Femur (tissue), 1 donor: ENCODE results near the gene PTPRN2.

Source experiments
- DNase-seq: peaks from one replicate; pipeline ENCODE4 v3.0.0-alpha.2; 2017

PTPRN2 gene

DNA sequence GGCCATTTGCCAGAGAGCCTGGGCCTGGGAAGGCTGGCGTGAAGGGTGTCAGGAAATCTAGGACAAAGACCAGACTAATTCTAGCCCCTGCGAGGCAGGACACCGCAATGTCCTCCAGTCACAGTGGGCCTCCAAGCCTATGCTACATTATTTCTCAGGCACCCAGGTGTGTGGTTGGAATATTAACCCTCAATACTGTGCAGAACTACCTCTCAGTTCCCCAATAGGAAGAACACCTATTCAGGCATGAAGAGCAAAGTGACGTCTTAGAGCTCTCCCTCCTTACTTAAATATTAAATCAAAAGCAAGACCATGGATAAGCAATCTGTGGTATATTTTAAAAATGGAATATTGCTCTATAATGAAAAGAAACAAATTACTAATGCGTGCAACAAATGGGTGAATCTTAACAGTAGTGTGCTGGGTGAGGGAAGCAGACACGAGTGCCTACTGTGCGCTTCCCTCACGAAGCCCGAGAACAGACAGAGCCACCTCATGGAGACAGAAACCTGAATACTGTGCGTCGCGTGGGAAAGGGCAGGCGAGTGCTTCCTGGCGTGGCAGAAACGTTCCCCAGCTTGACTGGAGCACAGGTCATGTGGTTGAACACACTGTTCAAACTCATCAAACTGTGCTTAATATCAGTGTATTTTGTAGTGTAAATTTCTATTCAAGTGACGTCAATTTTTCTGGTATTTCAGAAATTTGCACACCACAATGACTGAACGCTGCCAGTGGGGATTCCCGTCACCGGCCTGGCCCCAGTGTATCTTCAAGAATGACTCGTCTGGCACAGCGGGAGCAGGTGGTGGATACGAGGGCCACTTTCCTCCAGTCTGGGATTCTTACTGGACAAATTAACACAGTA is 15.5 kb upstream of the PTPRN2 start:
- no peak for DNase-seq

DNA sequence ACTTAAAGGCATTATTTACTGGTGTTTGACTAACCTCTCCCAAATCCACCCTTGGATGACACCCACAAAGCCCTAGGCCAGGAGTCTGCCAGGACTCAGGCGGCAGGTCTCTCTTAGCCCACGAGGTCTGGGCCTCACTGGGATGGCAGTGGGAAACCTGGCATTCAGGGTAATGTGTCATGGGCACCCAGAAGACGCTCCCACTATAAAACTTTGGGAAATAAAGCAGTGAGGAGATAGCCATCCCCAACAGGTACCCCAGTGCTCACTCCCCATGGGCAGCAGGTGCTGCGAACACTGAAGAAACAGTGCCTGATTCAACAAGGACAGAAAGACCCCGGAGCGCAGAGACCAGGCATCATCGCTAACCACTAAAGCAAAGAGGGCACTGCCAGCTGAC is 14.4 kb upstream of the PTPRN2 start:
- DNase-seq = no peak

GRCh38 chr7:158601090-158601489 is 13.5 kb upstream of the PTPRN2 start:
- DNase-seq = no peak

- DNase-seq = no peak
These were observed 9.1 kb upstream of the PTPRN2 start for GRCh38 chr7:158596745-158597144.

DNA sequence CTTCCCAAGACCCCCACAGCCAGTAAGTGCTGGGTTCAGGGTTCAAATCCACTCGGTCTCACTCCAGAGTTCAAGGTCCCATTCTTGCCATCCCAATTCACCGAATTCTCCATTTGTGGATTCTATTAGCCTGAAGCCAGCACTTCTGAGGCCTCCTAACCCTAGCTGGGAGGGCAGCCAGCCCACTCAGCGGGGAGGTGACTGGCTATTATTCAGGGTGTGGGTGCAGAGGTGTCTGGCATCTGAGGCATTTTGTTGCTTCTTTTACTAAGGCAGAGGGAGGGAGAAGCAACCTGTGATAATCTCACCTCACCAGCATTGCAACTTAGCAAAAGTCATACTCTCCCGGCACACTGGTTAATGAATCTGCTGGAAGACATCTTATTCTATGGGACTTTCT is 8.7 kb upstream of the PTPRN2 start:
- no peak for DNase-seq

DNA sequence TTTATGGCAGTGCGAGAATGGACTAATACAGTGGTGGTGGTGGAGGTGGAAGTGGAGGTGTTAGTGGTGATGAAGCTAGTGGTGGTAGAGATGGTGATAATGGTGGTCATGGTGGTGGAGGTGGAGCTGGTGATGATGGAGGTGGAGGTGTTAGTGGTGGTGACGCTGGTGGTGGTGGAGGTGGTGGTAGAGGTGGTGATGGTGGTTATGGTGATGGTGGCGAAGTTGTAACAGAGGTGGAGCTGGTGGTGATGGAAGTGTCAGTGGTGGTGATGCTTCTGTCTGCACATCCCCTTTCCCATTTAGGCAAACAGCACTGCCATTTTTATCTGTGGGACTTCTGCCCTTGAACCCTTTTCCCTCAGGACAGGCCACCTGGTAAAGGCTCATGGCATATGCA is 7.4 kb upstream of the PTPRN2 start:
- peak; percentile 54 for DNase-seq

- DNase-seq = no peak
These were observed 4.9 kb upstream of the PTPRN2 start for GRCh38 chr7:158592541-158592940.

DNA sequence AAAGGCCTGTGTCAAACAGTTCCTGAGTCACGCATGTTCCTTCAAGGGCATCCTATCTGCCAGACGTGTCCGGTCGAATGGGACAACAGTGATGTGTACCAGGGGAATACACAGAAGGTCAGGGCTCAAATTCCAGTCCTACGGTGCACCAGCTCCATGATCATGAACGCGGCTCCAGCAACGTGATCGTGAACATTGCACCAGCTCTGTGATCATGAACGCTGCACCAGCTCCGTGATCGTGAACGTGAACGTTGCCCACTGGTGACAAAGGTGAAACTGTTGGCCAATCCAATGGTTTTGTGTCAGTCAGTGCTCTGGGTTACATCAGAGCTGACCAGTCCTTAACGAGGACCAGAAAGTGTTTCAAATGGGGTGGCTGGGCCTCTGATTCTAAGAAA is 4.3 kb upstream of the PTPRN2 start:
- DNase-seq = no peak

DNA sequence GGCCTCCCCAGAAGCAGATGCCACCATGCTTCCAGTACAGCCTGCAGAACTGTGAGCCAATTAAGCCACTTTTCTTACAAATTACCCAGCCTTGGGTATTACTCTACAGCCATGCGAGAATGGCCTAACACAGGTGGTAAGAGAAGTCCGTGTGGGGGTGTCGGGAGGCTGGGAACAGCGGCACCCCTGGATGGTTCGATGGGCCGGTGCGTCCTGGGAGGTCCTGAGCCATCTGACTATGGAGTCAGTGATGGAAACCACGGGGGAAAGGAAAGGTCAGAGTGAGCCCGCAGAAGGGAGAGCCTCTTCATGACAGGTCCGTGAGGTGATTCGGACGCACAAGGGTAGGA is 2.5 kb upstream of the PTPRN2 start:
- no peak for DNase-seq

GRCh38 chr7:158589653-158590052 is 2.0 kb upstream of the PTPRN2 start:
- no peak for DNase-seq

DNA sequence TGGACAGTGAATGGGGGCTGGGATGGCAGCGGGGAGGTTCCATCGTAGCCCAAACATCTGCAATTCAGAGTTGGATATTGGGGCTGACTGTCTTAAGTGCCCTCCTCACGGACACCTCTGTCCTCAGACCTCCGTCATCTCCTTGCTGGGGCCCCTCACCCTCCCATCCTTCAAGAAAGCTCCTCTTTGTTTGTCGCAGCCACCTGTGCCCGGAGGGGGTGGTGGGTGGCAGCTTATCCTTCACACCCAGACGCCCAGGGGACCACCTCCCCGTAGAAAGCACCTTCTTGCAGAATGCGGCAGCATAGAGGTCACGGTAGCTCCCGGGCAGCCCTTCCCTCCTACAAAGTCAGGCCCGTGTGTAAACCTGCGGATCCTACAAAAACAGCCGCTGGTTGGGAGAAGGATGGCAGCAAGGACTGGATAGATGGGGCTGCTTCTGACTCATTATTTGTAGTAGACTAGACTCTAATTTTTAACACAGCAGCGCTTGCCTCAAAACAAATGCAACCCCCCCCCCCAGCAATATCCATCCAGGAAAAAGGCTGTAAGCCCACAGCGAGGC is 1.3 kb upstream of the PTPRN2 start:
- no peak for DNase-seq

DNA sequence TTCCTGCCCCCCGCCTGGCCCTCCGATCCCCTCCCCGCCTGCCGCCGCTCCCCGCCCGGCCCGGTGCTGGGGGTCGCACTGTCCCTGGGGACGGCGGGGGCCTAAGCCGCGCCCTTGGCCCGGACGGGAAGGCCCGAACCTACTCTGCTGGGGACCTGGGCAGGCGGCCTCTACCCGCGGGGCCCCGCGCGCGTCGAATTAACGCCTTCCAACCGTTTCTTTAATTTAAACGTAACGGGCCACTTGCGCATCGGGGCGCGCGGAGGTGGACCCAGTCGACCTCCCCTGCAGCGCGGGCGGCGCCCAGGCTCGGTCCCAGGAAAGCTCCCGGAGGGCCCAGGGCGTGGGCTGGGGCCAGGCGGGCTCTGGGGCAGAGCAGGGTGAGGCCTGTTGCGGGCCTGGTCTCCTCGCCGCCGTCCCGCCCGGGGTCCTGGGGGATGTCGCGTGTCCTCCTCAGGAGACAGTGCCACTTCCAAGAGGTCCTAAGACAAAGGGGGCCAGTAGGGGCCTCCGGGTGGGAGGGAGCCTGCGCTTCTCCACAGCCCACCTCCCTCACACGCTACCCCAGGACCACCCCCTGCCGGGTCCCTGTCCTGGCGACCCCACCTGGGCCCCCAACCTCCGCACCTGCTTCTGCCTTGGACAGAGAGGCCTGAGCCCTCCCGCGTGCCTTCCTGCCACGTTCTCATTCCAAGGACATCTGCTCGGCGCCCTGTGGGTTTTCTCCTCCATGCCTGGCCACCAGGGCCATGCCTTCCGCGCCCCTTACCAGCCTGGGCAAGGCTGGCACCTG is 658 bp upstream of the PTPRN2 start:
- DNase-seq = no peak

DNA sequence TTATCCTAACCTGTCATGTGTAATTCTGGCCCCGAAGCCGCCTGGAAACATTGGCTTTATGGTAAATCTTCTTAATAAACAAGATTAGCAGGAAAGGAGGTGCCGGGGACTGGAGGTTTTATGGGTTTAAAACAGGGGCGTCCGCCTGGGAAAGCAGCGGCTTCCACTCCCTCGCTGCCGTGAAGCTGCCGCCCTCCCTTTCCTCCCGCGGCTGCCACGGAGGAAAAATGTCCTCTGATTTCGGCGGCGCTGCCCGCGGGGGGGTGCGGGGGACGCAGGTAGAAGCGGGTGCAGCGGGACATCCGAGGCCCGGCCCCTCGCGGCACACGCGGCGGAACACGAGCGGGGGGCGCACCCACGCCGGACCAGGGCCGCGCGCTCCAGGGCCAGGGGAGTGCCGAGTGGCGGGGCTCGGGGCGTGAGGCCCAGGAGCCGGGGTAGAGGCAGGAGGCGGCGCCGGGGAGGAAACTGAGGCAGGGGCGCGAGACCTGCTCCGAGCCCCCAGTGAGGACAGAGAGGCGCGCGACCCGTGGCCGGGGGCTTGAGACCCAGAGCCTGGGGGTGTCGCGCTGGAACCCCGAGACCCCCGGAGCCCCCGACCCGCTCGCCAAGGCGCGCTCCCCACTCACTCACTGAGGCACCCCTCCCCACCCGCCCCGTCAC is 993 bp downstream of the PTPRN2 start:
- no peak for DNase-seq

DNA sequence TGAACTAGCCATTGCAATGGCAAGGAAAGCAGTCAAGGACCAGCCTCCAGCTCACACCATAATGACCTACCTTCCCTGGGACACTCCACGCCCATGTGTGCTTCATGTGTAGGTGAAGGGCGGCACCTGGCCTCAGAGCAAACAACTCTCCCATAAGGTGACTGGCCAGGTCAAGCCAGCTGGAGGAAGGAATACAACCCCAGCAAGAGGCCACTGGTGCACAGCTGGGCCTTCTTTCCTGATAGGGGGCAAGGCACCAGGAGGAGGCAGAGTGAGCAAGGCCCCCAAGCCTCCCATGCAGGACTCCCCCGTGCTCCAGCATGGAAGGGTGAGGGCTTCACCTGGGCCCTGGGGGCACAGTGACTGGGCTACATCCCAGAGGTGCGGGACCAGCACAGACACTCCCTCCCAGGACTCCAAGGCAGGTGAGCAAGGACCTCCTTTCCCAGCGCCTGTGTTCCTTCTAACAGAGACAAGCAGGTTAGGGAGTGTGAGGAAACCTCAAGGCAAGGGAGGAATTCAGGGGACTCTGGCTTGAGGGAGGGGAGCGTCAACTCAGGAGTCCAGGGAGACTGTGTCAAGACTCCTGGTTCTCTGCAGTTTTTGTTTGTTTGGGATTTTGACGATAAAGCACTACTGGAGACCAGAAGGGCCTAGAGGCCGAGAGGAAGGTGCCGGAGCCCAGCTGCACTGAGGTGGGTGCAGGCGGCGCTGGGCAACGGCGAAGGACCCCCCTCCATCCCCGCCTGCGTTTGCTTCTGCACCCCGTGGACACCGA is 1.7 kb downstream of the PTPRN2 start:
- DNase-seq = no peak

DNA sequence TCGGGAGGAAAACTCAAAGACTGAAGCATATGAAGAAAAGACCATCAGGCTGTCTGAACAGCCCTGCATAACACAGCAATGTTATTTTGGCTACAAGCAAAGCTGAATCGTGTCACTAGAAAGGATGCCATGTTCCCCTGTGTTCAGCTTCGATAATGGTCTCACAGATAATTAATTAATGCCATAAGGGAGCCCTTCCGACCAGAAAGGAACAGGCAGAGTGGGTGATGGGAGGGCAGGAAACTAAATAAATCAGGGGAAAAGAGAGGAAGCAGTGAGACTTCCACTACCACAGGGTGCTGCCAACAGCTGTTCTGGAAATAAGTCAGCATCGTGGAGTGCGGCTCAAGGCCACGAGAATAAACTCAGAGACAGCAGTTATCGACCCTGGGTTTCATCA is 3.2 kb downstream of the PTPRN2 start:
- no peak for DNase-seq

DNA sequence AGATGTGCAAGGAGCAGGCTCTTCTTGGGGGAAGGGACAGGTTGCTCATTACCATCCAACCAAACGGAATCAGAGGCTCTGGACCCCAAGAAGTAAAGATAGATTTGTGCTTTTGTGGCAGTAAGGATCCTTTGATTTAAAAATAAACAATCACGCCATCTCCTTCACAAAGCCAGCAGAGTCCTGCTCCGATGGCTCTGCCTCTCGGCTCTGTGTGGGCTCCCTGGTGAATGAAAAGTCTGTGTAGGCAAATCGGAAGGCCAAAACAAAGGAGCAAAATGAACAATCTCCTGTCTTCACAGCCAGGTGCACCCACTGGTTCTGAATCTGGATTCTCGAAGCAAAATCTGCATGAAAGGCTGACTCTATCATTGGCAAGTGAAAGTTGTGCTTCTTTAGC is 3.8 kb downstream of the PTPRN2 start:
- DNase-seq = no peak

GRCh38 chr7:158583143-158583542 is 4.5 kb downstream of the PTPRN2 start:
- no peak for DNase-seq

DNA sequence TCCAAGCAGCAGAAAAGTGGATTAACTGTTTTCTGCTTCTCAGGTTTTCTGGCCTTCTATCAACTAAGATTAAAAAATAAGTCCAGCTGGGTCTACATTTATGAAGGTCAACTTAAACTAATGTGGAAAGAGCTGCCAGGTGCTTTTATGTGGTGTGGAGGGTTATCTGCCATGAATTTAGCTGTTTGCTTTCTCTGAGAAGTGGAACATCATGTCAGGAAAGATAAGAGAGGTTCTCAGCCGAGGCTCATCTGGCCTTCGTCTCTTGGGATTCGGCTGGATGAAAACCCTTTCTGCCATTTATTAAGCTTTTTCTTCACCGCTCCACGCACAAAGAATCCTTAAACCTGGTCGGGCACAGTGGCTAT is 5.5 kb downstream of the PTPRN2 start:
- no peak for DNase-seq

DNA sequence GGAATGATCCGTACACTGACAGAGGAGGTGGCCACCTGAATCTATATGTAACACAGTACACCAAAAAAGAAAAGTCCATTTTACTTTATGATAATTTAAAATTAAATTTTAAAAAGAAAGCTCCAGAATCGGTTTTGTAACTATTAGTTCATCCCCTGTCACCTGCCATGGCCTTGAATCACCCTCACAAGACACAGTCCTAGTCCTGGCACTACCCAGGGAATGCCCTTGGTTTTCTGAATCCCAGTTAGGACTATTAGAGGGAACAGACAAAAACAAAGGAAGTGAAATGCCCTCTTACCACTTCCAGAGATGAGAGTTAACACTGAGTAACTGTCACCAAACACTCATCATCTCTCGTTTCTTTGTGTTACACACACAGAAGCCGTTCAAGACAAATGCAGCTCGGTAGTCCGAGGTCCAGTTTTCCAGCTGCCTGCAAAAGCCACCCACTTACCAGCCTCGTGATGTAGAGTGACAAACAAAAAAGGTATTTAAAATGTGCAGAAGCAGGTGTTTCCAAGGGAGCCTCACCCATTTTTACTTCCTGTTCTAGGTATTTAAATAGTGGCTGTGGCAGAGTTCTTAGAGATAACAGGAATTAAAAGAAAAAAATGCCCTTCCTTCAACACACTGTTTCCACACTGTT is 6.1 kb downstream of the PTPRN2 start:
- DNase-seq = no peak

DNA sequence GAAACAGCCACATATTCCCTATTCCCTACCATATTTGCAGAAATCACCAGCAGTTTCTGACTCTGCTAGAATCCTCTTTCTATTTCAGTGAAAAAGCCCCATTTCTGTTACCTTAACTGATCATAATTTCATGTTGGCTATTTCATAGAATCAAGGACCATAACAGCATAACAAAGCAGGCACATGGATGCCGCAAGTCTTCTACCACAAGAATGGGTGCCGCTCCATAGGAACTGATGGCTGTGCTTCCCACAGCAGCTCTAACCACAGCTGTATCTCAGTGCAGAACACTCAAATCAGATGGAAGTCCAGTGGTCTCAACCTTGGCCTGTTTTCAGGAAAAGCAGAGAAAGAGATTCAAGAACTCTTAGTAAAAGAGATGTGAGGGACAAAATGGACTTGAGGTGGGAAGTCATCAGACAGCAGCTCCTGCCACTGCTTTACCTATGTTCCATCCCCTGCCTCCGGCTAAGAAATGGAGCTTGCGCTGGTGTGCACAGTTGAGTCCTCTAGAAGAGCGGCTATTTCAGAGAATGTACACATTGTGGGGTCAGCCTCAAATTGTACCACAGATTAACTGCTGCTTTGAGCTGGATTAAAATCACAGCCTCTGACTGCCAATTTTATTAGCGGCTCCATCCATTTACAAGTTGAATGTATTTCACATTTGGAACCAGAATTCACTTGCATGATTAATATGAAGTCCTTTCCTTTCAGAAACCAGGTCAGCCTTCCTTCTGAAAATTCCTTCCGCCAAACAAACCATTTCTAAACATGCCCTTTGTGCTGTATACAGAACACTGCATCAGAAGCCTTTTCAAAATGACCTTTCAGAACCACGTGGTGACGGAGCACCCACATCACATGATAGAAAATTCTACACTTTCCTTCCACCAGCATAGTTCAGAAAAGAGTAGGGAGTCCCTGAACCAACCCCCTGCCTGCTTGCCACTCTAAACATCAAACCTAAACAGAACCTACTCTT is 7.7 kb downstream of the PTPRN2 start:
- no peak for DNase-seq
